ENCODE results near the gene PPDPF.

DNA sequence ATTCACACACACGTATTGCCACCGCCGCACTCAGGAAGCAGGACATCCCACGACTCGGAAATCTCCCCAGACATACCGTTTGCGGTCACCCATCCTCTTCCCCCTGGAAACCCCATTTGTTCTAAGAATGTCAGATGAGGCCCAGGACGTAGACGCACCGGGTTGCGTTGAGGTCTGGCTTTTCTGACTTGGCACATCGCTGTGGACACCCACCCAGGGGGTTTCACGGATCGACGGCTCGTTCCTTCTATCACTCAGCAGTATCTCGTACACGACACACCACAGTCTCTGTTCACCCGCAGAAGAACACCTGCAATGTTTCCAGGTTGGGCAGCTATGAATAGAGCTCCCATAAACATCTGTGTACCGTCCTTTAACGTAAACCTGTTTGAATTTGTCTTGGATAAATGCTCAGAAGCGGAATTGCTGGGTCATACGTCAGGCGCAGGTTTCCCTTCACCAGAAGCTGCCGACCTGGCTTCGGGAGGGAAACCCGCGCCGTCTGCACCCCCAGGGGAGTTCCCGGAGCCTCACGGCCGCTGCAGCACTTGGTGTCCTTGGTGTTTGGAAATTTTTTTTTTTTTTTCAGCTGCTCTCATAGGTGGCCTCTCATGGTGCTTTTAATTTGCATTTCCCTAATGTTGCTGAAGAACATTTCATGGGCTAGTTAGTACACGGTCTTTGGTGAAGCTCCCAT is 12.3 kb upstream of the PPDPF start:
- TF ChIP-seq EZH2 (IDR thresholded peaks at IDR 0.05; ENCODE audit: borderline replicate concordance, insufficient read depth, low read length, poor library complexity, severe bottlenecking) (no peak), EP300 (conservative IDR thresholded peaks at IDR 0.05; ENCODE audit: poor library complexity, severe bottlenecking) (no peak), POLR2AphosphoS5 (IDR thresholded peaks at IDR 0.05) (no peak), TAF1 (IDR thresholded peaks at IDR 0.05; ENCODE audit: low read depth) (no peak)
- TF ChIP-seq, protein P1, sequence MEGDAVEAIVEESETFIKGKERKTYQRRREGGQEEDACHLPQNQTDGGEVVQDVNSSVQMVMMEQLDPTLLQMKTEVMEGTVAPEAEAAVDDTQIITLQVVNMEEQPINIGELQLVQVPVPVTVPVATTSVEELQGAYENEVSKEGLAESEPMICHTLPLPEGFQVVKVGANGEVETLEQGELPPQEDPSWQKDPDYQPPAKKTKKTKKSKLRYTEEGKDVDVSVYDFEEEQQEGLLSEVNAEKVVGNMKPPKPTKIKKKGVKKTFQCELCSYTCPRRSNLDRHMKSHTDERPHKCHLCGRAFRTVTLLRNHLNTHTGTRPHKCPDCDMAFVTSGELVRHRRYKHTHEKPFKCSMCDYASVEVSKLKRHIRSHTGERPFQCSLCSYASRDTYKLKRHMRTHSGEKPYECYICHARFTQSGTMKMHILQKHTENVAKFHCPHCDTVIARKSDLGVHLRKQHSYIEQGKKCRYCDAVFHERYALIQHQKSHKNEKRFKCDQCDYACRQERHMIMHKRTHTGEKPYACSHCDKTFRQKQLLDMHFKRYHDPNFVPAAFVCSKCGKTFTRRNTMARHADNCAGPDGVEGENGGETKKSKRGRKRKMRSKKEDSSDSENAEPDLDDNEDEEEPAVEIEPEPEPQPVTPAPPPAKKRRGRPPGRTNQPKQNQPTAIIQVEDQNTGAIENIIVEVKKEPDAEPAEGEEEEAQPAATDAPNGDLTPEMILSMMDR (IDR thresholded peaks at IDR 0.05; ENCODE audit: poor library complexity, severe bottlenecking), result no peak
